HG02870 (cell line): ENCODE data around the gene SPRR2A.
"Not testable (repeated sequence)": the region's sequence is repeated elsewhere in the genome, so short reads cannot be mapped to it uniquely, and the experiment has no call there.

Experiments used
- ATAC-seq: cut with Tn5 transposase; IDR thresholded peaks from one replicate; pipeline ENCODE4 v1.9.1; 2021; ENCODE audit warnings: mild to moderate bottlenecking, moderate library complexity; ENCODE audit not compliant: unreplicated experiment

SPRR2A gene

DNA sequence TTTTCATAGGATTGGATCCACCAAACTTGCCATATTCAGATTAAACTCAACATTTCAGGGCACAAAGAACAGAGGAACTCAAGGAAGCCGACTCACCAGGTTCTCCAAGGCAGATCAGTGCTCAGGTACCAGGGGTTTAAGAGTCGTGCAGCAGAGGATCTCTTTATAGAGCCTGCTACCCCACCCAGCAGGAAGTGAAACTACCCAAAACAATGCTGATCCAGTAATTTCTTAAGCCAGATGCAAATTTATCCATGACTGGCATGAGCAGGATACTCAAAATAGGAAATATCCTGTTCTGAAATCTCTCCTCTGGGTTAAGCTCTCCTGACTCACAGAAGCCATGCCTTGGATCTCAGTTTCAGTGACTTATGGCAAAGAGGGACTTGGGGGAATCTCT, at the start of gene SPRR2A:
Gene SPRR2A, minus strand, starts transcription at position 138 of the 400 bp plus-strand sequence. CDS start 777 bp downstream, outside the sequence.
- ATAC-seq = no peak

DNA sequence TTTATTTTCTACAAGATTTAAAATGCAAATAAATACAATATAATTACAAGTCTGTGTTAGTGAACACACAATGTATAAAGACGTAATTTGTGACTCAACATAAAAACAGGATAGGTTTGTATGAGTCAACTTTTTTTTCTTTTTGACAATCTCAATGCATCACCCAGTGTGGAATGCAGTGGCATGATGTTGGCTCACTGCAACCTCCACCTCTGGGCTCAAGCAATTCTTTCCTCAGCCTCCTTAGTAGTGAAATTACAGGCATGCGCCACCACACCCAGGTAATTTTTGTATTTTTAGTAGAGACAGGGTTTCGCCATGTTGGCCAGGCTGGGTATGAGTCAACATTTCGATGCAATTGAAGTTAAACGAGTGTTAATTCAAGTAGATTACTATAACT, 42.9 kb upstream of the SPRR2A start:
- ATAC-seq = no peak

DNA sequence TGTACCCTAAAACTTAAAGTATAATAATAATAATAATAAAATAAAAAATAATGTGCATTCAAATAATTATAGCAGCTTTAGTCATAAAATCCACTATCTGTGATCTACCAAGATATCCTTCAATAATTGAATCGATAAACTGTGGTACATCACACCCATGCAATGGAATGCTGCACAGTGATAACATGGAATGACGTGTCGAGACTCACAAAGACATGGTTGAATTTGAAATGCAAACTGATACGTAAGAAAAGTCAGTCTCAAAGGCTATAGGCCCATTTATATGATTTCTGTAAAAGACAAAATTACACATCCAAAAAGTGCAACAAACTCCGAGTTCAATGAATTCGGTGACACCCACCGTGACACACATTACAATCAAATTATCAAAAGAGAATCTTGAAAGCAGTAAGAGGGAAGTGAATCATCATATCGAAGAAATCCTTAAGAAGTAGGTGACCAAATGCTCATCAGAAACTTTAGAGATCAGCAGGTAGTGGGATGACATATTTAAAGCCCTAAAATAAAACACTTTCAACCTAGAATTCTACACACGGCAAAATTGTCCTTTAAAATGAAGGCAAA, 42.2 kb upstream of the SPRR2A start:
- ATAC-seq = no peak

DNA sequence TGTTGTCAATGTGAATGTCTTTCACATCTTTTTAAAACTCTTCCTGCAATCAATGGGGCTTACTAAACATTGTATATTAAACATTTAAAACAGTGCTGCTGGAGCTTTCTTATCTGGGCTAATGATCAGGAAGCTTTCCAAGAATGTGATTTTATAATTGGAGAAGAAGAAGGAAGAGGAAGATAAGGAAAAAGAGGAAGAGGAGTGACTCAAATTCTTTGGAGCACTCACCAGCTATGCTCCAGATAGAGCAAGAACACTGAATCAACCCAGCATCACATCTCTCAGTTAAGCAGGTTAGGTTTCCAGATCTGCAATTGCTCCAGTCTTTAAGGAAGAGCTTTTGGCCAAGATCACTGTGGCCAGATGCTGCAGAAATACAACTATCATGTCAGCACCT, 38.5 kb upstream of the SPRR2A start:
- ATAC-seq = no peak

DNA sequence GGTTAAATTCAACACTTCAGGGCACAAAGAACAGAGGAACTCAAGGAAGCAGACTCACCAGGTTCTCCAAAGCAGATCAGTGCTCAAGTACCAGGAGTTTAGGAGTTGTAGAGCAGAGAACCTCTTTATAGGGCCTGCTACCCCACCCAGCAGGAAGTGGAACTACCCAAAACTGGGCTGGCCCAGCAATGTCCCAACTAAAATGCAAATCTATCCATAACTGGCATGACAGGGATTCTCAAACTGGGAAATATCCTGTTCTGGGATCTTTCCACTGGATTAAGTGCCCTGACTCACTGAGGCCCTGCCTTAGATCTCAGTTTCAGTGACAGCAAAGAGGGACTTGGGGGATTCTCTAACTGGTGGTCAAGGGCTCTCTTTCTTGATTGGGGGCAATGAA, 37.1 kb upstream of the SPRR2A start, which contains the start of gene SPRR2E:
Gene SPRR2E, minus strand, starts transcription at position 101 of the 400 bp plus-strand sequence. CDS start 775 bp downstream, outside the sequence.
- no peak for ATAC-seq

- no peak for ATAC-seq
Observed at GRCh38 chr1:153087652-153088051, 30.3 kb upstream of the SPRR2A start.

GRCh38 chr1:153081736-153082135, 24.4 kb upstream of the SPRR2A start:
- no peak for ATAC-seq

GRCh38 chr1:153072806-153073726, 15.8 kb upstream of the SPRR2A start:
- ATAC-seq = no peak

GRCh38 chr1:153071511-153071910, 14.2 kb upstream of the SPRR2A start, which contains the start of gene SPRR2B:
TSS of gene SPRR2B (minus strand) at chr1:153071611. CDS start at chr1:153070839, 772 bp downstream.
- no peak for ATAC-seq

DNA sequence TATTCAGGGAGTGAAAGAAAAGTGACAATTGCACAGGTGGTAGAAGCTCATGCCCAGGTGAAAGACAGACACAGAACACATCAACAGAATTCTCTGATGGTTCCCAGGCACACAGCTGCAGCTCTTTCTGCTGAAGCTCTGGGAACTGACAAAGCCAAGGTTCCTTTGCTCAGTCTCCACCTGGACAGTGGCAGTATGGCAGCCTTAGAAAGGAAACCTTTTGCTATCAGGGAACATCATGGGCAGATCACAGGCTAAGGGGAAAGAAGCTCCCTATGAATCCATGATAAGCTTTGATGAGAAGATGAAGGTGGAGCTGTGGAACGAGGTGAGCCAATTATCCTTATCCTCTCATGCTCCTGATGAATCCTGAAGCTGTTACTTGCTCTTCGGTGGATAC, 12.9 kb upstream of the SPRR2A start:
- no peak for ATAC-seq

GRCh38 chr1:153058826-153059784, 1.8 kb upstream of the SPRR2A start:
- no peak for ATAC-seq

DNA sequence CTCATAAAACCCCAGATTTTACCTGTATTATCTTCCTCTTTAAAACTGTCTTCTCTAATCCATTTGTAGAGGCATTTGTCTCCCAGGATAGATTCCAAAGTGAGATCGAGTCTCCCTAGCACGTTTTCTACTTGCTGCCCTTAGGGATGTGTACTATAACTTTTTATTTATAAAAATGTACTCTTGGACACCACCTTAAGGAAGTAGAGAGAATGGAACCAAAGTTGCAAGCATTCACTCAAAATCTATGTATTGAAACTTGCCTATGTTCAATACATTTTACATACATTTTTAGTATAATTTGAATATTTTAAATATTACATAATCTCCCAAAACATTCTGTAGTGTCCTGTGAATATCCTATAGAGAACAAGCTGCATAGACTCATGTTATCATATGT, 842 bp upstream of the SPRR2A start:
- ATAC-seq = no peak

DNA sequence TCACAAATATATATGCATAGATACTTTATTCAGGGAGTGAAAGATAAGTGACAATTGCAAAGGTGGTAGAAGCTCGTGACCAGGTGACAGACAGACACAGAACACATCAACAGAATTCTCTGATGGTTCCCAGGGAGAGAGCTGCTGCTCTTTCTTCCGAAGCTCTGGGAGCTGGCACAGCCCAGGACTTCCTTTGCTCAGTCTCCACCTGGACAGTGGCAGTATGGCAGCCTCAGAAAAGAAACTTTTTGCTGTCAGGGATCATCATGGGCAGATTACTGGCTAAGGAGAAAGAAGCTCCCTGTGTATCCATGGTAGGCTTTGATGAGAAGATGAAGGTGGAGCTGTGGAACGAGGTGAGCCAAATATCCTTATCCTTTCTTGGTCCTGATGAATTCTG, 1.2 kb downstream of the SPRR2A start:
- not testable (repeated sequence) for ATAC-seq

- no peak for ATAC-seq
Observed at GRCh38 chr1:153049211-153049610, 8.1 kb downstream of the SPRR2A start.

DNA sequence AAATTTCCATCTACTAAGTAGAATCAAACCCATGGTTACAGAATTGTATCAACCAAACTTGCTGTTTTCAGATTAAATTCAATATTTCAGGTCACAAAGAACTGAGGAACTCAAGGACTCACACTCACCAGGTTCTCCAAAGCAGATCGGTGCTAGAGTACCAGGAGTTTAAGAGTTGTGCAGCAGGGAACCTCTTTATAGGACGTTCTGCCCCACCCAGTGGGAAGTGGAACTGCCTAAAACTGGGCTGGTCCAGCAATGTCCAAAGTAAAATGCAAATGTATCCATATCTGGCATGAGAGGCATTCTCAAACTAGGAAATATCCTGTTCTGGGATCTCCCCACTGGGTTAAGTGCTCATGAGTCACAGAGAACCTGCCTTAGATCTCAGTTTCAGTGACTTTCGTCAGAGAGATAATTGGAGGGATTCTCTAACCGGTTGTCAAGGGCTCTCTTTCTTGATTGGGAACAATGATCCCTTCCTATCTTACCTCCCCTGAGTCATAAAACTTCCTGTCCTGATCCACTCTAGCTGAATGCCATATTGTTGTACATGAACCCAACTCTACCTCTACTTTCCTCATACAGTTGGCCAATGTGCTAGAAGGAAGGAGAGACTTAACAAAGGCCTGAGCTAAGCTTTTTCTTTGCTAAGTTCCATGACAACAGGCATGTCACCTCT, 16.2 kb downstream of the SPRR2A start, which contains the start of gene SPRR2D:
Gene SPRR2D, minus strand, starts transcription at position 171 of the 682 bp plus-strand sequence. CDS start 774 bp downstream, outside the sequence.
- no peak for ATAC-seq

- no peak for ATAC-seq
Observed at GRCh38 chr1:153035211-153035610, 22.1 kb downstream of the SPRR2A start.

- no peak for ATAC-seq
Observed at GRCh38 chr1:153032677-153033308, 24.5 kb downstream of the SPRR2A start.

GRCh38 chr1:153032073-153032472, 25.2 kb downstream of the SPRR2A start:
- no peak for ATAC-seq

GRCh38 chr1:153030895-153031294, 26.4 kb downstream of the SPRR2A start, which contains the start of gene SPRR1B:
TSS of gene SPRR1B (plus strand) at chr1:153031203. CDS start at chr1:153032346, 1,143 bp downstream.
- ATAC-seq = no peak
